ENCODE data around the gene CDC27.

- TF ChIP-seq CTCF (IDR thresholded peaks at IDR 0.05) (no peak), POLR2A (IDR thresholded peaks at IDR 0.05) (no peak)
Observed at GRCh38 chr17:47223460-47223859, 34.4 kb upstream of the CDC27 start.

Measured in lower leg skin (tissue), 3 donors.